ENCODE results near the gene ST8SIA2.

GRCh38 chr15:92503889-92504288 is 110.2 kb downstream of the ST8SIA2 start:
- no peak for TF ChIP-seq TEAD4 (IDR thresholded peaks at IDR 0.05; ENCODE audit: borderline replicate concordance, insufficient read depth)
- no peak for TF ChIP-seq TAF1 (IDR thresholded peaks at IDR 0.05; ENCODE audit: borderline replicate concordance, low read depth, low read length)
- TF ChIP-seq, protein P1, sequence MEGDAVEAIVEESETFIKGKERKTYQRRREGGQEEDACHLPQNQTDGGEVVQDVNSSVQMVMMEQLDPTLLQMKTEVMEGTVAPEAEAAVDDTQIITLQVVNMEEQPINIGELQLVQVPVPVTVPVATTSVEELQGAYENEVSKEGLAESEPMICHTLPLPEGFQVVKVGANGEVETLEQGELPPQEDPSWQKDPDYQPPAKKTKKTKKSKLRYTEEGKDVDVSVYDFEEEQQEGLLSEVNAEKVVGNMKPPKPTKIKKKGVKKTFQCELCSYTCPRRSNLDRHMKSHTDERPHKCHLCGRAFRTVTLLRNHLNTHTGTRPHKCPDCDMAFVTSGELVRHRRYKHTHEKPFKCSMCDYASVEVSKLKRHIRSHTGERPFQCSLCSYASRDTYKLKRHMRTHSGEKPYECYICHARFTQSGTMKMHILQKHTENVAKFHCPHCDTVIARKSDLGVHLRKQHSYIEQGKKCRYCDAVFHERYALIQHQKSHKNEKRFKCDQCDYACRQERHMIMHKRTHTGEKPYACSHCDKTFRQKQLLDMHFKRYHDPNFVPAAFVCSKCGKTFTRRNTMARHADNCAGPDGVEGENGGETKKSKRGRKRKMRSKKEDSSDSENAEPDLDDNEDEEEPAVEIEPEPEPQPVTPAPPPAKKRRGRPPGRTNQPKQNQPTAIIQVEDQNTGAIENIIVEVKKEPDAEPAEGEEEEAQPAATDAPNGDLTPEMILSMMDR (IDR thresholded peaks at IDR 0.05): no peak
- no peak for TF ChIP-seq TCF12 (IDR thresholded peaks at IDR 0.05)
- TF ChIP-seq CHD2 (IDR thresholded peaks at IDR 0.05; ENCODE audit: low read length, partially characterized antibody): no peak
